Sigmoid colon (tissue), 7 donors: ENCODE data around the gene C2CD4A. TPM values are rescaled to one million over a fixed set of nuclear protein-coding genes. Genes with fewer than 3 reads are reported as not detected.

Source experiments
- DNase-seq: peaks from one replicate; pipeline ENCODE4 v3.0.0-alpha.2; 2019
- H3K27ac ChIP-seq, 4 donors: fragments of 200-600 bp; sonication (generic); one replicate each; pipeline ENCODE4 v1.5.1; 2016 to 2019; ENCODE audit warnings: mild to moderate bottlenecking in 1 of 4
- H3K27me3 ChIP-seq, 3 donors: fragments of 200-600 bp; sonication (generic); one replicate each; pipeline ENCODE4 v1.5.1; 2019; ENCODE audit warnings: mild to moderate bottlenecking in 1 of 3
- H3K36me3 ChIP-seq, 4 donors: fragments of 200-600 bp; sonication (generic); one replicate each; pipeline ENCODE4 v1.5.1; 2016 to 2019
- H3K4me1 ChIP-seq, 4 donors: fragments of 200-600 bp; sonication (generic); one replicate each; pipeline ENCODE4 v1.5.1; 2017 to 2019
- H3K4me3 ChIP-seq, 4 donors: fragments of 200-600 bp; sonication (generic); one replicate each; pipeline ENCODE4 v1.5.1; 2017 to 2019; ENCODE audit warnings: mild to moderate bottlenecking in 2 of 4, moderate library complexity in 1 of 4
- H3K9me3 ChIP-seq, 4 donors: fragments of 200-600 bp in 3 of 4; sonication (generic) in 3 of 4; one replicate each; pipeline versions ENCODE4 v1.5.1 to v1.6.1; 2013 to 2019
- EP300 ChIP-seq, 4 donors: sonication (generic); formaldehyde crosslinking; IDR thresholded peaks; one replicate each; pipeline ENCODE4 v1.6.1; 2017; ENCODE audit warnings: antibody characterized with exemption in 4 of 4
- POLR2A ChIP-seq, 2 donors: fragments of 450-650 bp; IDR thresholded peaks; one replicate each; pipeline ENCODE4 v1.6.1; 2016; ENCODE audit warnings: antibody characterized with exemption in 2 of 2, mild to moderate bottlenecking in 2 of 2, moderate library complexity in 2 of 2
- POLR2AphosphoS5 ChIP-seq, 4 donors: sonication (generic); formaldehyde crosslinking; IDR thresholded peaks; one replicate each; pipeline ENCODE4 v1.6.1; 2017; ENCODE audit warnings: antibody characterized with exemption in 4 of 4
- WGBS, 2 donors: extraction: QIAGEN DNeasy Blood & Tissue Kit; methylation state at CpG; one replicate each; pipeline ENCODE4 v1.1.7; 2013; 5-methylcytosine and 5-hydroxymethylcytosine counted together
- intact Hi-C: fragments of 100-400 bp; cut with DNase I; formaldehyde crosslinking; loops from one replicate; pipeline ENCODE4 v1.15.1; 2023
- polyA plus RNA-seq, 3 donors: library from polyadenylated mRNA; stranded (reverse); fragments of 200-250 nt; gene quantifications; one replicate each; pipeline ENCODE4 v1.2.3, GENCODE V29; 2013
- total RNA-seq, 4 donors: library from RNA; depleted of rRNA; stranded (reverse); fragments of >200 nt; gene quantifications; one replicate each; pipeline ENCODE4 v1.1.0, GENCODE V29; 2016
- TF ChIP-seq, protein P1 (sequence below), 4 experiments: fragments of 450-650 bp in 3 of 4; fragments of 200-600 bp in 1 of 4; IDR thresholded peaks; one replicate each; pipeline ENCODE4 v1.5.1; 2016 to 2019; ENCODE audit warnings: antibody characterized with exemption in 4 of 4, mild to moderate bottlenecking in 3 of 4, moderate library complexity in 2 of 4
- donor health status: healthy with polysubstance abuse.
- donor health status: Bipolar disorder and iron deficiency.
- donor health status: healthy.

The C2CD4A gene
- total and polyA plus RNA-seq, 7 donors = under 0.01 to 2.2 (median 0.25) TPM; not detected in 3

DNA sequence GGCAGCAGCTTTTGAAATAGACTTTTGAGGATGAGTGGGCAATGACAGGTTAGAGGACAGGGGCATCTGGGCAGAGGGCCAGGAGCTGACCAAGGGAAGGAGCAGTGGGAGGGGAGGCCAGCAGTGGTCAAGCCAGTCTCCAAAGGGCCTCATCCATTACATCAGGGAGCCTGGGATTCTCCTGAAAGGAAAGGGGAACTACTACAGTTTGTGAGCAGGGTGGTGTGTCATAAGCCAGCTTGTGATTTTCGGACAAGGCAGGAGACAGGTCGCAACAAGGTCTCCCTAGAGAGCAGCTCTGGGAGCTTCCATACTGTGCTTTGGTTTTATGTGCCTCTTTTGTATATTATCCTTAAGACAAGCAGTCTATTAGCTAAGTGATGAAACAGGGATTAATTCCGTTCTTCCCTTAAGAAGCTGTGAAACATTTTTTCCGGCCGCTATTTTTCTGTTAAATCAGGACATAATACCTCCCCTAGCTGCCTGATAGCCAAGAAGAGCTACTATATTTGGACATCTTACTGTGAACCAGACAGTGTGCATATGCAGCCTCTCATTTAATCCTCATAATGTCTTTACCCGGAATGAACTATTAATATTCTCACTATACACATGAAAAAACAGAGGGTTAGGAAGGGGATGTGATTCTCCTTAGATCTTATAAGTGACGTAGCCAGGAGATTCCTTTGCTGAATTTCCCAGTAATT lies 51.9 kb downstream of the C2CD4A start:
- Histone ChIP-seq H3K27ac (peak overlapping the region; percentile 59 to 79 (median 68)), H3K4me3 (peak overlapping the region in 2 of 4 donors; percentile 21 to 24), H3K36me3 (no peaks in the 10 kb centered on the region), H3K27me3 (no peaks in the 10 kb centered on the region), H3K4me1 (peaks cover 0 to 15% (median 9%) of the 10 kb centered on the region in 4 donors), H3K9me3 (no peaks in the 10 kb centered on the region)
- intact Hi-C loops = no loop called here
- no peak for DNase-seq
- TF ChIP-seq, protein P1, sequence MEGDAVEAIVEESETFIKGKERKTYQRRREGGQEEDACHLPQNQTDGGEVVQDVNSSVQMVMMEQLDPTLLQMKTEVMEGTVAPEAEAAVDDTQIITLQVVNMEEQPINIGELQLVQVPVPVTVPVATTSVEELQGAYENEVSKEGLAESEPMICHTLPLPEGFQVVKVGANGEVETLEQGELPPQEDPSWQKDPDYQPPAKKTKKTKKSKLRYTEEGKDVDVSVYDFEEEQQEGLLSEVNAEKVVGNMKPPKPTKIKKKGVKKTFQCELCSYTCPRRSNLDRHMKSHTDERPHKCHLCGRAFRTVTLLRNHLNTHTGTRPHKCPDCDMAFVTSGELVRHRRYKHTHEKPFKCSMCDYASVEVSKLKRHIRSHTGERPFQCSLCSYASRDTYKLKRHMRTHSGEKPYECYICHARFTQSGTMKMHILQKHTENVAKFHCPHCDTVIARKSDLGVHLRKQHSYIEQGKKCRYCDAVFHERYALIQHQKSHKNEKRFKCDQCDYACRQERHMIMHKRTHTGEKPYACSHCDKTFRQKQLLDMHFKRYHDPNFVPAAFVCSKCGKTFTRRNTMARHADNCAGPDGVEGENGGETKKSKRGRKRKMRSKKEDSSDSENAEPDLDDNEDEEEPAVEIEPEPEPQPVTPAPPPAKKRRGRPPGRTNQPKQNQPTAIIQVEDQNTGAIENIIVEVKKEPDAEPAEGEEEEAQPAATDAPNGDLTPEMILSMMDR (IDR thresholded peaks at IDR 0.05) = no peak
- 74 to 75% methylated on average over 7 of the region's 7 CpGs for WGBS, 2 donors

DNA sequence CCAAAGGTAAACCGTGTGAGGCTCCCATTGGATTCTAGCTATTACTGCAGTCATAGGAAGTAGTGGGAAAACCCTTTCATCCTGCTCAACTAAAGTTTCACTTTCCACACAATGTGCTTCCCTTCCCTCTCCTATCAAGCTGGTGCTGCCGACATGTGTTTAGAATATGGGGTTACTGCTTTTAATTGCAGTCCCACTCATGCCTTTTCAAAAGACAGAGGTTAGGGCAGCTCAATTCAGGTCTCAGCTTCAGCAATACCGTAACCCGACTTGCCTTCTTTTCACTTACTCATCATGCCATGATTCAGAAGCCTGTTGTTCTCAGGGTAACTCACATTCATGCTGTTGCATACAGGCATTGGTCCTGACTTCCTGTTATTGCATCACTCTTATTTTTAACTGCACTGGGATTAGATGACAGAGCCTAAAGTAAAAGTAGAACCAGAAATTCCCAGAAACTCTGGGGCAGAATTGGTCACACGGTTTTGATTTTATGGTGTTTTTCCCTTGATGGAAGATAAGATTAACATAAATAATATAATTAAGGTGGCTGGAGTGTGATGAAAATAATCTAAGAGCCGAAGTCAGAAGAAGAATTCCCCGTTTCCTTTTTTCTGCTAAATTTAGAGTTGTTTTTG lies 52.6 kb downstream of the C2CD4A start:
- peak overlapping the region; percentile 59 to 79 (median 68) for H3K27ac ChIP-seq
- H3K4me1 ChIP-seq = peaks cover 0 to 15% (median 9%) of the 10 kb centered on the region in 4 donors
- TF ChIP-seq POLR2AphosphoS5 (IDR thresholded peaks at IDR 0.05) = peak in 2 of 4 donors; percentile 13 to 81
- TF ChIP-seq POLR2A (IDR thresholded peaks at IDR 0.05) = no peak
- TF ChIP-seq, protein P1 (IDR thresholded peaks at IDR 0.05) = no peak
- TF ChIP-seq EP300 (IDR thresholded peaks at IDR 0.05) = no peak
- WGBS, 2 donors = 22 to 25% methylated on average over 7 of the region's 7 CpGs
- DNase-seq = no peak
- peak overlapping the region in 2 of 4 donors; percentile 21 to 24 for H3K4me3 ChIP-seq
- no peaks in the 10 kb centered on the region for H3K27me3 ChIP-seq
- H3K9me3 ChIP-seq = no peaks in the 10 kb centered on the region
- no peaks in the 10 kb centered on the region for H3K36me3 ChIP-seq
- intact Hi-C loops = no loop called here

DNA sequence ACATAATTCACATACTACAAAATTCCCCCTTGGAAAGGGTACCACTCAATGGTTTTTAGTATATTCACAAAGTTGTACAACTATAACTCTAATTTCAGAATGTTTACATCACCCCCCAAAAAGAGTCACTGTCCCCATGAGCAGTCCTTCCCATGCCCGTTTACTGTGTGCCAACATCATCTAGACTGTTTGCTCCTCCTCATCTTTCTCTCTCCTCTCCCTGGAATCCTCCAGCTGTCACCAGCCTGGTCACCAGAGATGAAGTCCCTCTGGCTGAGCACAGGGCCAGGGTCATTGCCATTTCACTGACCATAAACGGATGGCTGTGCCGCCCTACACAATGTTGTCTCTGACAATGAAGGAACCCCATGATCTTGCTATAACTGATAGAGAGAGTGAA lies 53.1 kb downstream of the C2CD4A start:
- H3K27ac ChIP-seq = peak overlapping the region; percentile 59 to 79 (median 68)
- H3K36me3 ChIP-seq = no peaks in the 10 kb centered on the region
- intact Hi-C loops = no loop called here
- no peak overlapping the region for H3K4me3 ChIP-seq
- TF ChIP-seq, protein P1 (IDR thresholded peaks at IDR 0.05) = no peak
- no peak for TF ChIP-seq EP300 (IDR thresholded peaks at IDR 0.05)
- 86 to 94% methylated on average over 3 of the region's 3 CpGs for WGBS, 2 donors
- peaks cover 0 to 15% (median 9%) of the 10 kb centered on the region in 4 donors for H3K4me1 ChIP-seq
- H3K27me3 ChIP-seq = no peaks in the 10 kb centered on the region
- H3K9me3 ChIP-seq = no peaks in the 10 kb centered on the region
- DNase-seq = no peak

Other genes starting within 250 kb of the C2CD4A start
- 100 to 1,000 TPM in 2 of 4 donors, 10 to 100 TPM in 2; 71.5 to 112 (median 94.4) TPM for gene VPS13C, start 6.5 kb upstream of the C2CD4A start, total RNA-seq
- gene VPS13C, start 6.5 kb upstream of the C2CD4A start, polyA plus RNA-seq = 10 to 100 TPM in 1 of 3 donors, 1 to 10 TPM in 2; 2.1 to 18.2 (median 6.6) TPM
- gene C2CD4B, start 98.3 kb downstream of the C2CD4A start, total RNA-seq = 1 to 10 TPM in 3 of 4 donors, not detected in 1; 1.2 to 4.6 (median 1.8) TPM
- gene C2CD4B, start 98.3 kb downstream of the C2CD4A start, polyA plus RNA-seq = 1 to 10 TPM in 2 of 3 donors, under 1 TPM in 1; 0.60 to 1.7 (median 1.2) TPM